Vagina (tissue), 2 donors: ENCODE data around the gene KCNQ2. TPM values are rescaled to one million over a fixed set of nuclear protein-coding genes. Genes with fewer than 3 reads are reported as not detected.

ENCODE experiments used
- DNase-seq, 2 donors: peaks; one replicate each; pipeline ENCODE4 v3.0.0-alpha.2; 2017; ENCODE audit errors: extremely low spot score in 2 of 2
- H3K27ac ChIP-seq: fragments of 200-600 bp; sonication (generic); one replicate; pipeline ENCODE4 v1.5.1; 2019
- H3K27me3 ChIP-seq: fragments of 200-600 bp; sonication (generic); one replicate; pipeline ENCODE4 v1.5.1; 2019
- H3K36me3 ChIP-seq, 2 donors: fragments of 200-600 bp; sonication (generic); one replicate each; pipeline ENCODE4 v1.5.1; 2017 to 2019
- H3K4me1 ChIP-seq: fragments of 200-600 bp; sonication (generic); one replicate; pipeline ENCODE4 v1.5.1; 2019
- H3K4me3 ChIP-seq, 2 donors: fragments of 200-600 bp; sonication (generic); 1 replicate in 1 of 2; 2 replicates in 1 of 2; pipeline ENCODE4 v1.5.1; 2016 to 2019
- H3K9me3 ChIP-seq: fragments of 200-600 bp; sonication (generic); one replicate; pipeline ENCODE4 v1.5.1; 2019
- CTCF ChIP-seq, 3 experiments: fragments of 450-650 bp in 2 of 3; fragments of 200-600 bp in 1 of 3; sonication (generic) in 1 of 3; IDR thresholded peaks; one replicate each; pipeline ENCODE4 v1.5.1; 2017 to 2019; ENCODE audit warnings: antibody characterized with exemption in 3 of 3, mild to moderate bottlenecking in 2 of 3, moderate library complexity in 2 of 3
- POLR2A ChIP-seq, 2 donors: fragments of 450-650 bp; IDR thresholded peaks; one replicate each; pipeline ENCODE4 v1.6.1; 2017; ENCODE audit warnings: antibody characterized with exemption in 2 of 2, mild to moderate bottlenecking in 2 of 2, moderate library complexity in 2 of 2
- POLR2AphosphoS5 ChIP-seq, 2 donors: sonication (generic); formaldehyde crosslinking; IDR thresholded peaks; one replicate each; pipeline ENCODE4 v1.9.0; 2017; ENCODE audit warnings: antibody characterized with exemption in 2 of 2, mild to moderate bottlenecking in 2 of 2, low read depth in 1 of 2; ENCODE audit not compliant: insufficient read depth in 1 of 2
- intact Hi-C: fragments of 100-400 bp; cut with DNase I; formaldehyde crosslinking; loops from one replicate; pipeline ENCODE4 v1.15.1; 2023
- total RNA-seq: library from RNA; depleted of rRNA; stranded (reverse); fragments of >200 nt; gene quantifications from one replicate; pipeline ENCODE4 v1.2.3, GENCODE V29; 2016

KCNQ2 gene
- total RNA-seq, 1 donor from 2014 or later, result 1.2 TPM

GRCh38 chr20:63457737-63458136 lies 14.7 kb downstream of the KCNQ2 start:
- TF ChIP-seq CTCF (IDR thresholded peaks at IDR 0.05) (no peak), POLR2AphosphoS5 (IDR thresholded peaks at IDR 0.05; ENCODE audit: insufficient read depth in 1 of 2, low read depth in 1 of 2) (no peak), POLR2A (IDR thresholded peaks at IDR 0.05) (no peak)
- no peak for DNase-seq
- intact Hi-C loops, result no loop called here
- H3K4me3 ChIP-seq, result no peak overlapping the region
- peaks cover 5% of the 10 kb centered on the region for H3K27me3 ChIP-seq
- H3K9me3 ChIP-seq, result no peaks in the 10 kb centered on the region
- peaks cover 9% of the 10 kb centered on the region for H3K4me1 ChIP-seq
- no peaks in the 10 kb centered on the region for H3K36me3 ChIP-seq
- H3K27ac ChIP-seq, result no peak overlapping the region

GRCh38 chr20:63456429-63457284 lies 15.8 kb downstream of the KCNQ2 start:
- Histone ChIP-seq H3K9me3 (no peaks in the 10 kb centered on the region), H3K27me3 (peaks cover 5% of the 10 kb centered on the region), H3K27ac (no peak overlapping the region), H3K4me3 (no peak overlapping the region), H3K36me3 (no peaks in the 10 kb centered on the region), H3K4me1 (peaks cover 9% of the 10 kb centered on the region)
- no peak for DNase-seq
- TF ChIP-seq CTCF (IDR thresholded peaks at IDR 0.05), result no peak
- TF ChIP-seq POLR2A (IDR thresholded peaks at IDR 0.05), result no peak
- no peak for TF ChIP-seq POLR2AphosphoS5 (IDR thresholded peaks at IDR 0.05; ENCODE audit: insufficient read depth in 1 of 2, low read depth in 1 of 2)
- intact Hi-C loops, result no loop called here

GRCh38 chr20:63455568-63455859 lies 16.9 kb downstream of the KCNQ2 start:
- no peak overlapping the region for H3K4me3 ChIP-seq
- peaks cover 5% of the 10 kb centered on the region for H3K27me3 ChIP-seq
- TF ChIP-seq POLR2A (IDR thresholded peaks at IDR 0.05) (no peak), POLR2AphosphoS5 (IDR thresholded peaks at IDR 0.05; ENCODE audit: insufficient read depth in 1 of 2, low read depth in 1 of 2) (no peak), CTCF (IDR thresholded peaks at IDR 0.05) (no peak)
- H3K36me3 ChIP-seq, result no peaks in the 10 kb centered on the region
- no peak for DNase-seq
- H3K4me1 ChIP-seq, result peaks cover 9% of the 10 kb centered on the region
- no peak overlapping the region for H3K27ac ChIP-seq
- no peaks in the 10 kb centered on the region for H3K9me3 ChIP-seq
- intact Hi-C loops, result no loop called here

- no peak overlapping the region for H3K27ac ChIP-seq
- intact Hi-C loops, result no loop called here
- peaks cover 9% of the 10 kb centered on the region for H3K4me1 ChIP-seq
- H3K4me3 ChIP-seq, result peak overlapping the region in 1 of 2 donors; percentile 10
- peaks cover 5% of the 10 kb centered on the region for H3K27me3 ChIP-seq
- TF ChIP-seq POLR2AphosphoS5 (IDR thresholded peaks at IDR 0.05; ENCODE audit: insufficient read depth in 1 of 2, low read depth in 1 of 2), result no peak
- TF ChIP-seq POLR2A (IDR thresholded peaks at IDR 0.05), result no peak
- TF ChIP-seq CTCF (IDR thresholded peaks at IDR 0.05), result no peak
- H3K9me3 ChIP-seq, result no peaks in the 10 kb centered on the region
- no peaks in the 10 kb centered on the region for H3K36me3 ChIP-seq
- DNase-seq, result no peak
These were observed 17.5 kb downstream of the KCNQ2 start for GRCh38 chr20:63454731-63455567.
